ENCODE results near the gene EPS8L2.

- no peak for TF ChIP-seq POLR2A (IDR thresholded peaks at IDR 0.05; ENCODE audit: low read depth)
- no peak for TF ChIP-seq CTCF (IDR thresholded peaks at IDR 0.05)
- no peak for TF ChIP-seq POLR2AphosphoS5 (IDR thresholded peaks at IDR 0.05)
- no peak for TF ChIP-seq EP300 (IDR thresholded peaks at IDR 0.05)
Observed at GRCh38 chr11:695288-695537, 10.8 kb upstream of the EPS8L2 start.
